Stomach smooth muscle (tissue), 2 donors: ENCODE data around the gene KLHL28.

ENCODE experiments used
- H3K27ac ChIP-seq: one replicate; pipeline ENCODE4 v1.7.0; 2013; ENCODE audit warnings: mild to moderate bottlenecking, low read length, inconsistent platforms
- H3K27me3 ChIP-seq, 2 donors: one replicate each; pipeline ENCODE4 v1.7.0; 2013; ENCODE audit warnings: low read length in 2 of 2; ENCODE audit not compliant: insufficient read depth in 2 of 2, control insufficient read depth in 1 of 2
- H3K36me3 ChIP-seq, 2 donors: one replicate each; pipeline ENCODE4 v1.7.0; 2013; ENCODE audit warnings: low read length in 2 of 2; ENCODE audit not compliant: control insufficient read depth in 2 of 2, insufficient read depth in 2 of 2
- H3K4me1 ChIP-seq: one replicate; pipeline ENCODE4 v1.7.0; 2013; ENCODE audit warnings: low read length; ENCODE audit not compliant: control insufficient read depth, insufficient read depth
- H3K4me3 ChIP-seq, 2 donors: one replicate each; pipeline ENCODE4 v1.7.0; 2013; ENCODE audit warnings: low read length in 2 of 2
- H3K9ac ChIP-seq, 2 donors: one replicate each; pipeline ENCODE4 v1.7.0; 2013; ENCODE audit warnings: low read length in 2 of 2, mild to moderate bottlenecking in 1 of 2
- H3K9me3 ChIP-seq, 2 donors: one replicate each; pipeline ENCODE4 v1.7.0; 2013; ENCODE audit warnings: low read length in 2 of 2; ENCODE audit not compliant: control insufficient read depth in 2 of 2
- donor health status: healthy.
- donor health status: Pancreatic carcinoma.

Gene KLHL28

DNA sequence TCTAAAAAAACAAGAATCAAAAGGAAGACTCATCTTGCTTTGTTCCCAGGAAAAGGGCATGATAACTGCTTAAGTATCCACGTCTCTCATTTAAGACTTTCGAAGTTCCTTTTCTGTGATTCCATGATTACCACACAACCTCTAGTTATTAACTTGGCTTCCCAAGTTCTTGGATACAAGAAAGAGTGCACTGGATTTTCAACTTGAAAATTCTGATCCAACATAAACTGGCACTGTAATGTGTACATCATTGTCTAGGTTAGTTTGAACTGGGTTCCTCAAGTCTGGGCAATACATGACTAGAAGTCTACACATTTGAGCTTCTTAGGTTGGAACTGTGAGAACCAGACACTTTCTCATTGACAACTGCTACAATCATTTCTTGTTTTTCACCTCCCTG lies 1.6 kb downstream of the KLHL28 start:
- no peaks in the 10 kb centered on the region for H3K36me3 ChIP-seq
- H3K27me3 ChIP-seq: no peaks in the 10 kb centered on the region
- H3K4me1 ChIP-seq: peaks cover 14% of the 10 kb centered on the region
- peak overlapping the region; percentile 97 to 99 for H3K4me3 ChIP-seq
- no peak overlapping the region for H3K9ac ChIP-seq
- no peaks in the 10 kb centered on the region for H3K9me3 ChIP-seq
- H3K27ac ChIP-seq: no peak overlapping the region

- no peaks in the 10 kb centered on the region for H3K9me3 ChIP-seq
- H3K27ac ChIP-seq: no peak overlapping the region
- H3K9ac ChIP-seq: no peak overlapping the region
- H3K4me1 ChIP-seq: peaks cover 14% of the 10 kb centered on the region
- H3K36me3 ChIP-seq: no peaks in the 10 kb centered on the region
- H3K4me3 ChIP-seq: no peak overlapping the region
- no peaks in the 10 kb centered on the region for H3K27me3 ChIP-seq
Observed at GRCh38 chr14:44959538-44959937, 2.2 kb downstream of the KLHL28 start.

DNA sequence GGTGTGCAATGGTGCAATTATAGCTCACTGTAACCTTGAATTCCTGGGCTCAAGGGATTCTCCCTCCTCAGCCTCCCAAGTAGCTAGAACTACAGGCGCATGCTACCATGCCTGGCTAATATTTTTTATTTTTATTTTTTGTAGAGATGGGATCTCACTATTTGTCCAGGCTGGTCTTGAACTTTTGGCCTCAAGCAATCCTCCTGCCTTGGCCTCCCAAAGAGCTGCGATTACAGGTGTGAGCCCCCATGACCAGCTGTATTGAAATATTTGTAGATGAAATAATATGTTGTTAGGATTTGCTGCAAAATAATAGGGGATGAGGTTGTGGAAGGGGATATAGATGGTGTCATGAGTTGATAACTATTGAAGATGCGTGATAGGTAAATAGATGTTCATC lies 4.9 kb downstream of the KLHL28 start:
- Histone ChIP-seq H3K4me1 (no peaks in the 10 kb centered on the region), H3K36me3 (no peaks in the 10 kb centered on the region)

DNA sequence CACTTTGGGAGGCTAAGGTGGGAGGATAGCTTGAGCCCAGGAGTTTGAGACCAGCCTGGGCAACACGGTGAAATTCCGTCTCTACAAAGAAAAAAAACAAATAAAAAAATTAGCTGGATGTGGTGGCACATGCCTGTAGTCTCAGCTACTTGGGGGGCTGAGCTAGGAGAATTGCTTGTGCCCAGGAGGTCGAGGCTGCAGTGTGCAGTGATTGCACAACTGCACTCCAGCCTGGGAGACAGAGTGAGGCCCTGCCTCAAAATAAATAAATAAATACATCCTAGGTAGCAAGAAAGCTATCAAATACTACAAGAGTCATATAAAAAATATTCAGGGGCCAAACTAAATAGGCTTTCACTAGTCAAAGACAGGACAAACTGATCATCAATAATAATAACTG lies 6.2 kb downstream of the KLHL28 start:
- H3K9ac ChIP-seq: no peak overlapping the region
- no peaks in the 10 kb centered on the region for H3K27me3 ChIP-seq
- no peaks in the 10 kb centered on the region for H3K36me3 ChIP-seq
- H3K4me1 ChIP-seq: no peaks in the 10 kb centered on the region
- H3K4me3 ChIP-seq: no peak overlapping the region
- H3K27ac ChIP-seq: no peak overlapping the region
- no peaks in the 10 kb centered on the region for H3K9me3 ChIP-seq

More for the DNA sequence above, 4.9 kb downstream of the KLHL28 start:
- no peak overlapping the region for H3K27ac ChIP-seq
- no peaks in the 10 kb centered on the region for H3K27me3 ChIP-seq
- H3K9me3 ChIP-seq: no peaks in the 10 kb centered on the region
- no peak overlapping the region for H3K4me3 ChIP-seq
- no peak overlapping the region for H3K9ac ChIP-seq

- Histone ChIP-seq H3K36me3 (no peaks in the 10 kb centered on the region), H3K9me3 (no peaks in the 10 kb centered on the region), H3K27me3 (no peaks in the 10 kb centered on the region), H3K4me3 (no peak overlapping the region), H3K27ac (no peak overlapping the region), H3K9ac (no peak overlapping the region), H3K4me1 (no peaks in the 10 kb centered on the region)
Observed at GRCh38 chr14:44954750-44955149, 7.0 kb downstream of the KLHL28 start.

GRCh38 chr14:44952391-44953110 lies 9.2 kb downstream of the KLHL28 start:
- Histone ChIP-seq H3K27me3 (no peaks in the 10 kb centered on the region), H3K9me3 (no peaks in the 10 kb centered on the region), H3K27ac (no peak overlapping the region), H3K4me3 (no peak overlapping the region), H3K4me1 (no peaks in the 10 kb centered on the region), H3K36me3 (no peaks in the 10 kb centered on the region), H3K9ac (no peak overlapping the region)

- no peak overlapping the region for H3K9ac ChIP-seq
- H3K9me3 ChIP-seq: no peaks in the 10 kb centered on the region
- H3K36me3 ChIP-seq: peaks cover 0 to 5% of the 10 kb centered on the region in 2 donors
- H3K4me1 ChIP-seq: no peaks in the 10 kb centered on the region
- no peak overlapping the region for H3K4me3 ChIP-seq
- no peak overlapping the region for H3K27ac ChIP-seq
- H3K27me3 ChIP-seq: no peaks in the 10 kb centered on the region
Observed at GRCh38 chr14:44951051-44951450, 10.7 kb downstream of the KLHL28 start.

- Histone ChIP-seq H3K4me1 (no peaks in the 10 kb centered on the region), H3K9me3 (no peaks in the 10 kb centered on the region), H3K27me3 (no peaks in the 10 kb centered on the region), H3K4me3 (no peak overlapping the region), H3K27ac (no peak overlapping the region), H3K36me3 (peaks cover 5 to 8% of the 10 kb centered on the region in 2 donors), H3K9ac (no peak overlapping the region)
Observed at GRCh38 chr14:44945264-44945663, 16.5 kb downstream of the KLHL28 start.

GRCh38 chr14:44944107-44944506 lies 17.6 kb downstream of the KLHL28 start:
- Histone ChIP-seq H3K4me3 (no peak overlapping the region), H3K27me3 (no peaks in the 10 kb centered on the region), H3K9me3 (no peaks in the 10 kb centered on the region), H3K9ac (no peak overlapping the region), H3K36me3 (peaks cover 5 to 8% of the 10 kb centered on the region in 2 donors), H3K27ac (no peak overlapping the region), H3K4me1 (no peaks in the 10 kb centered on the region)

- Histone ChIP-seq H3K27ac (no peak overlapping the region), H3K27me3 (no peaks in the 10 kb centered on the region), H3K4me3 (no peak overlapping the region), H3K9me3 (no peaks in the 10 kb centered on the region), H3K36me3 (peaks cover 8 to 11% of the 10 kb centered on the region in 2 donors), H3K9ac (no peak overlapping the region), H3K4me1 (no peaks in the 10 kb centered on the region)
Observed at GRCh38 chr14:44942436-44942835, 19.3 kb downstream of the KLHL28 start.

- H3K9me3 ChIP-seq: no peaks in the 10 kb centered on the region
- H3K27me3 ChIP-seq: no peaks in the 10 kb centered on the region
- no peaks in the 10 kb centered on the region for H3K4me1 ChIP-seq
- H3K27ac ChIP-seq: no peak overlapping the region
- no peak overlapping the region for H3K4me3 ChIP-seq
- H3K36me3 ChIP-seq: peaks cover 4 to 13% of the 10 kb centered on the region in 2 donors
- no peak overlapping the region for H3K9ac ChIP-seq
Observed at GRCh38 chr14:44941591-44941990, 20.2 kb downstream of the KLHL28 start.
